Mesendoderm (in vitro differentiated cells): Measurements from ENCODE around the gene NAA16. TPM values are rescaled to one million over a fixed set of nuclear protein-coding genes. Genes with fewer than 3 reads are reported as not detected.
A peak's percentile ranks its signal among the peaks of the same experiment; 100 is the strongest.

Source experiments
- DNase-seq: peaks from one replicate; pipeline ENCODE4 v3.0.0; 2013
- H2AK5ac ChIP-seq: 2 replicates; pipeline ENCODE4 v1.6.1; 2013; ENCODE audit warnings: low read length, inconsistent platforms
- H2BK120ac ChIP-seq: 2 replicates; pipeline ENCODE4 v1.6.1; 2013; ENCODE audit warnings: low read depth, mild to moderate bottlenecking, low read length, moderate library complexity, mixed read lengths
- H2BK15ac ChIP-seq: replicated peaks from 2 replicates; pipeline ENCODE4 v1.6.1; 2013; ENCODE audit warnings: low read depth, mild to moderate bottlenecking, moderate library complexity
- H2BK5ac ChIP-seq: 2 replicates; pipeline ENCODE4 v1.6.1; 2013; ENCODE audit warnings: low read length, inconsistent platforms
- H3K18ac ChIP-seq: 2 replicates; pipeline ENCODE4 v1.6.1; 2013; ENCODE audit warnings: mild to moderate bottlenecking, low read length, mixed read lengths
- H3K23ac ChIP-seq: one replicate; pipeline ENCODE4 v1.6.1; 2013; ENCODE audit warnings: low read length
- H3K27ac ChIP-seq: 2 replicates; pipeline ENCODE4 v1.5.1; 2013; ENCODE audit warnings: low read depth, mild to moderate bottlenecking, inconsistent platforms, low read length, moderate library complexity
- H3K27me3 ChIP-seq: 2 replicates; pipeline ENCODE4 v1.6.1; 2013; ENCODE audit warnings: low read length, control low read depth, mild to moderate bottlenecking, inconsistent platforms; ENCODE audit not compliant: insufficient read depth, poor library complexity
- H3K36me3 ChIP-seq: 2 replicates; pipeline ENCODE4 v1.6.1; 2013; ENCODE audit warnings: low read length, inconsistent platforms; ENCODE audit not compliant: control insufficient read depth, insufficient read depth
- H3K4ac ChIP-seq: one replicate; pipeline ENCODE4 v1.6.1; 2013; ENCODE audit warnings: low read depth, mild to moderate bottlenecking, low read length, moderate library complexity
- H3K4me1 ChIP-seq: 2 replicates; pipeline ENCODE4 v1.6.1; 2013; ENCODE audit warnings: low read depth, low read length, inconsistent platforms; ENCODE audit not compliant: control insufficient read depth
- H3K4me2 ChIP-seq: 2 replicates; pipeline ENCODE4 v1.6.1; 2013; ENCODE audit warnings: low read length
- H3K4me3 ChIP-seq: 2 replicates; pipeline ENCODE4 v1.5.1; 2013; ENCODE audit warnings: mild to moderate bottlenecking, low read length
- H3K56ac ChIP-seq: one replicate; pipeline ENCODE4 v1.6.1; 2013; ENCODE audit warnings: low read length
- H3K79me1 ChIP-seq: 2 replicates; pipeline ENCODE4 v1.6.1; 2013; ENCODE audit warnings: low read length, inconsistent platforms
- H3K79me2 ChIP-seq: 2 replicates; pipeline ENCODE4 v1.6.1; 2013; ENCODE audit warnings: mild to moderate bottlenecking, low read length; ENCODE audit not compliant: control insufficient read depth, insufficient read depth
- H3K9ac ChIP-seq: 2 replicates; pipeline ENCODE4 v1.6.1; 2013; ENCODE audit warnings: low read length, inconsistent platforms
- H4K5ac ChIP-seq: one replicate; pipeline ENCODE4 v1.6.1; 2013; ENCODE audit warnings: low read length
- H4K8ac ChIP-seq: one replicate; pipeline ENCODE4 v1.6.1; 2013; ENCODE audit warnings: low read depth, mild to moderate bottlenecking, control low read depth, low read length, moderate library complexity
- WGBS: extraction: QIAGEN DNeasy Blood & Tissue Kit; methylation state at CpG from one replicate; pipeline ENCODE4 v1.1.7; 2013; ENCODE audit warnings: low lambda C conversion rate, missing lambda C conversion rate; ENCODE audit not compliant: insufficient coverage; ENCODE audit errors: extremely low coverage; 5-methylcytosine and 5-hydroxymethylcytosine counted together
- polyA plus RNA-seq, 2 experiments: library from polyadenylated mRNA; stranded (reverse); fragments of 200-250 nt; gene quantifications; one replicate each; pipeline ENCODE4 v1.2.3, GENCODE V29; 2013

NAA16 gene
- 26.1 TPM for polyA plus RNA-seq (2013, experiment 1 of 2)
- 27.6 TPM for polyA plus RNA-seq (2013, experiment 2 of 2)

GRCh38 chr13:41310963-41311405 is at the start of gene NAA16:
Gene NAA16 (plus strand): TSS chr13:41311267. CDS start chr13:41311529, 262 bp downstream.
- Histone ChIP-seq H3K27me3 (no peaks in the 10 kb centered on the region), H3K4me2 (peak within 1 kb of the TSS; percentile 84), H3K36me3 (no peaks in the 10 kb centered on the region), H3K4me1 (peaks cover 2% of the 10 kb centered on the region), H3K79me1 (peaks cover 3% of the 10 kb centered on the region), H3K9ac (peak within 1 kb of the TSS; percentile 98), H4K5ac (no peak within 1 kb of the TSS), H2AK5ac (no peak within 1 kb of the TSS), H3K18ac (peak within 1 kb of the TSS; percentile 91), H2BK120ac (no peak within 1 kb of the TSS), H3K4ac (peak within 1 kb of the TSS; percentile 88), H2BK15ac (no peak within 1 kb of the TSS), H2BK5ac (no peak within 1 kb of the TSS), H3K56ac (peak within 1 kb of the TSS; percentile 96), H3K79me2 (peaks cover 38% of the 10 kb centered on the region), H3K23ac (peak within 1 kb of the TSS; percentile 34), H4K8ac (no peak within 1 kb of the TSS), H3K27ac (peak within 1 kb of the TSS; percentile 73), H3K4me3 (peak within 1 kb of the TSS; percentile 98)
- DNase-seq = peak; percentile 91
- WGBS = no CpG with 5 or more reads among the region's 32 CpGs

GRCh38 chr13:41263261-41263971 is 47.7 kb upstream of the NAA16 start, which contains the start of gene MTRF1:
Gene MTRF1 (minus strand): TSS chr13:41263576. CDS start chr13:41260907, 2,669 bp downstream.
- H3K36me3 ChIP-seq = no peaks in the 10 kb centered on the region
- no peak within 1 kb of the TSS for H2AK5ac ChIP-seq
- no peaks in the 10 kb centered on the region for H3K79me2 ChIP-seq
- H3K79me1 ChIP-seq = no peaks in the 10 kb centered on the region
- no peaks in the 10 kb centered on the region for H3K27me3 ChIP-seq
- no peak within 1 kb of the TSS for H2BK15ac ChIP-seq
- peak within 1 kb of the TSS; percentile 99 for H4K8ac ChIP-seq
- H3K9ac ChIP-seq = peak within 1 kb of the TSS; percentile 90
- no peak within 1 kb of the TSS for H3K23ac ChIP-seq
- H3K56ac ChIP-seq = peak within 1 kb of the TSS; percentile 93
- peak within 1 kb of the TSS; percentile 99 for H3K18ac ChIP-seq
- no peak within 1 kb of the TSS for H3K27ac ChIP-seq
- peak within 1 kb of the TSS; percentile 62 for H3K4me2 ChIP-seq
- no peak within 1 kb of the TSS for H4K5ac ChIP-seq
- no peak within 1 kb of the TSS for H3K4ac ChIP-seq
- WGBS = no CpG with 5 or more reads among the region's 32 CpGs
- no peak within 1 kb of the TSS for H2BK120ac ChIP-seq
- DNase-seq = peak; percentile 87
- no peak within 1 kb of the TSS for H2BK5ac ChIP-seq
- no peaks in the 10 kb centered on the region for H3K4me1 ChIP-seq
- H3K4me3 ChIP-seq = peak within 1 kb of the TSS; percentile 96

GRCh38 chr13:41267106-41267505 is 44.0 kb upstream of the NAA16 start:
- no peak overlapping the region for H4K5ac ChIP-seq
- H2BK15ac ChIP-seq = no peak overlapping the region
- no peak overlapping the region for H3K23ac ChIP-seq
- no peaks in the 10 kb centered on the region for H3K79me1 ChIP-seq
- H3K18ac ChIP-seq = no peak overlapping the region
- no peak overlapping the region for H2AK5ac ChIP-seq
- no peaks in the 10 kb centered on the region for H3K27me3 ChIP-seq
- no peak overlapping the region for H3K4ac ChIP-seq
- DNase-seq = no peak
- H3K36me3 ChIP-seq = no peaks in the 10 kb centered on the region
- no peak overlapping the region for H3K56ac ChIP-seq
- H2BK5ac ChIP-seq = no peak overlapping the region
- no peak overlapping the region for H3K27ac ChIP-seq
- H3K4me3 ChIP-seq = no peak overlapping the region
- no peak overlapping the region for H3K9ac ChIP-seq
- H3K4me2 ChIP-seq = no peak overlapping the region
- H2BK120ac ChIP-seq = no peak overlapping the region
- no peak overlapping the region for H4K8ac ChIP-seq
- no peaks in the 10 kb centered on the region for H3K79me2 ChIP-seq
- no peaks in the 10 kb centered on the region for H3K4me1 ChIP-seq

GRCh38 chr13:41268764-41269163 is 42.3 kb upstream of the NAA16 start:
- Histone ChIP-seq H3K4ac (no peak overlapping the region), H4K5ac (no peak overlapping the region), H2BK120ac (no peak overlapping the region), H2BK15ac (no peak overlapping the region), H3K36me3 (no peaks in the 10 kb centered on the region), H4K8ac (no peak overlapping the region), H2AK5ac (no peak overlapping the region), H3K27ac (no peak overlapping the region), H2BK5ac (no peak overlapping the region), H3K4me1 (no peaks in the 10 kb centered on the region), H3K79me1 (no peaks in the 10 kb centered on the region), H3K56ac (no peak overlapping the region), H3K4me3 (no peak overlapping the region), H3K18ac (no peak overlapping the region), H3K79me2 (no peaks in the 10 kb centered on the region), H3K27me3 (no peaks in the 10 kb centered on the region), H3K9ac (no peak overlapping the region), H3K23ac (no peak overlapping the region), H3K4me2 (no peak overlapping the region)
- peak; percentile 71 for DNase-seq
- WGBS = no CpG with 5 or more reads among the region's 1 CpG

- Histone ChIP-seq H3K23ac (no peak overlapping the region), H3K56ac (no peak overlapping the region), H4K8ac (no peak overlapping the region), H3K4me3 (no peak overlapping the region), H3K18ac (no peak overlapping the region), H2BK5ac (no peak overlapping the region), H2BK15ac (no peak overlapping the region), H3K4me2 (no peak overlapping the region), H3K79me2 (no peaks in the 10 kb centered on the region), H3K27ac (no peak overlapping the region), H3K36me3 (no peaks in the 10 kb centered on the region), H2AK5ac (no peak overlapping the region), H2BK120ac (no peak overlapping the region), H3K4ac (no peak overlapping the region), H3K79me1 (no peaks in the 10 kb centered on the region), H3K27me3 (no peaks in the 10 kb centered on the region), H4K5ac (no peak overlapping the region), H3K9ac (no peak overlapping the region), H3K4me1 (no peaks in the 10 kb centered on the region)
- no CpG with 5 or more reads among the region's 6 CpGs for WGBS
- no peak for DNase-seq
These were observed 39.4 kb upstream of the NAA16 start for GRCh38 chr13:41271456-41272285.
